Transverse colon (tissue), 4 donors: ENCODE data around the gene SSU72.
"Not testable (repeated sequence)": the region's sequence is repeated elsewhere in the genome, so short reads cannot be mapped to it uniquely, and the experiment has no call there.

Experiments
- CTCF ChIP-seq, 5 experiments: fragments of 200-600 bp in 3 of 5; fragments of 450-650 bp in 2 of 5; sonication (generic) in 3 of 5; IDR thresholded peaks; 1 replicate in 2 of 5; 2 replicates in 3 of 5; pipeline ENCODE4 v1.5.1; 2016 to 2017; ENCODE audit warnings: antibody characterized with exemption in 5 of 5, inconsistent platforms in 3 of 5, mild to moderate bottlenecking in 2 of 5, moderate library complexity in 1 of 5
- POLR2A ChIP-seq: fragments of 450-650 bp; IDR thresholded peaks from one replicate; pipeline ENCODE4 v1.6.1; 2016; ENCODE audit warnings: antibody characterized with exemption, mild to moderate bottlenecking, moderate library complexity
- POLR2AphosphoS5 ChIP-seq, 3 donors: sonication (generic); formaldehyde crosslinking; IDR thresholded peaks; one replicate each; pipeline ENCODE4 v1.6.1; 2016; ENCODE audit warnings: antibody characterized with exemption in 3 of 3

GRCh38 chr1:1505801-1506200 lies 68.9 kb downstream of the SSU72 start:
- TF ChIP-seq POLR2A; CTCF (IDR thresholded peaks at IDR 0.05); POLR2AphosphoS5 (IDR thresholded peaks at IDR 0.05): not testable (repeated sequence)
